Heart left ventricle (tissue), 16 donors: ENCODE measurements around the gene YPEL5. TPM values are rescaled to one million over a fixed set of nuclear protein-coding genes. Genes with fewer than 3 reads are reported as not detected.
"Not testable (repeated sequence)": the region's sequence is repeated elsewhere in the genome, so short reads cannot be mapped to it uniquely, and the experiment has no call there.

ENCODE experiments used
- ATAC-seq, 4 donors: fragments of 200-7000 bp; cut with Tn5 transposase; one replicate each; pipeline ENCODE4 v1.9.1; 2020 to 2022; ENCODE audit warnings: moderate library complexity in 4 of 4, mild to moderate bottlenecking in 3 of 4, moderate number of reproducible peaks in 1 of 4
- DNase-seq, 5 donors: peaks; one replicate each; pipeline ENCODE4 v3.0.0-alpha.2; 2020
- H3K27ac ChIP-seq, 12 donors: fragments of 200-600 bp; sonication (generic) in 4 of 12; one replicate each; pipeline versions ENCODE4 v1.5.0 to v1.8.0; 2016 to 2022; ENCODE audit warnings: mild to moderate bottlenecking in 2 of 12
- H3K27me3 ChIP-seq, 9 donors: fragments of 200-600 bp; sonication (generic) in 2 of 9; one replicate each; pipeline versions ENCODE4 v1.5.1 to v1.8.0; 2016 to 2022; ENCODE audit warnings: mild to moderate bottlenecking in 3 of 9
- H3K36me3 ChIP-seq, 9 donors: fragments of 200-600 bp; sonication (generic) in 2 of 9; one replicate each; pipeline versions ENCODE4 v1.5.0 to v1.8.0; 2018 to 2022; ENCODE audit warnings: mild to moderate bottlenecking in 2 of 9
- H3K4me1 ChIP-seq, 12 donors: fragments of 200-600 bp; sonication (generic) in 4 of 12; one replicate each; pipeline versions ENCODE4 v1.5.0 to v1.8.0; 2016 to 2022; ENCODE audit warnings: mild to moderate bottlenecking in 3 of 12
- H3K4me3 ChIP-seq, 12 donors: fragments of 200-600 bp; sonication (generic) in 4 of 12; one replicate each; pipeline versions ENCODE4 v1.5.0 to v1.8.0; 2017 to 2022; ENCODE audit warnings: mild to moderate bottlenecking in 9 of 12, moderate library complexity in 4 of 12
- H3K9me3 ChIP-seq, 12 donors: fragments of 200-600 bp; sonication (generic) in 4 of 12; one replicate each; pipeline versions ENCODE4 v1.5.0 to v1.8.0; 2016 to 2022; ENCODE audit warnings: mild to moderate bottlenecking in 1 of 12
- CTCF ChIP-seq, 12 donors: fragments of 200-600 bp; sonication (generic) in 4 of 12; IDR thresholded peaks; one replicate each; pipeline versions ENCODE4 v1.5.0 to v1.8.0; 2018 to 2022; ENCODE audit warnings: antibody characterized with exemption in 12 of 12, mild to moderate bottlenecking in 5 of 12
- POLR2A ChIP-seq, 2 donors: fragments of 450-650 bp; IDR thresholded peaks; one replicate each; pipeline ENCODE4 v1.6.1; 2017; ENCODE audit warnings: antibody characterized with exemption in 2 of 2, mild to moderate bottlenecking in 2 of 2, moderate library complexity in 2 of 2
- WGBS, 4 donors: extraction: QIAGEN DNeasy Blood & Tissue Kit in 2 of 4; methylation state at CpG; one replicate each; pipeline versions ENCODE4 v1.1.5 to v1.1.7; 2013 to 2018; 5-methylcytosine and 5-hydroxymethylcytosine counted together
- intact Hi-C, 10 donors: fragments of 100-400 bp; cut with DNase I; formaldehyde crosslinking; loops; one replicate each; pipeline versions ENCODE4 v1.11.1 to v1.14.2; 2022
- polyA plus RNA-seq, 2 donors: library from polyadenylated mRNA; stranded (reverse); fragments of 200-250 nt; gene quantifications; one replicate each; pipeline ENCODE4 v1.2.3, GENCODE V29; 2013
- total RNA-seq, 9 donors: library from RNA; depleted of rRNA in 2 of 9; stranded (reverse); fragments of >200 nt in 2 of 9; fragmentation: NEBNext Ultra II Directional in 3 of 9; extraction: Animal tissue kit (Norgen Biotek cat#: 25700) in 3 of 9; gene quantifications; one replicate each; pipeline versions ENCODE4 v1.1.0 to v1.2.4, GENCODE V29; 2016 to 2023
- donor health status: ischemic (EF 13 %, LVEDD 7.1; RV severe dilation, severe dysfunction).
- donor health status: healthy with polysubstance abuse.
- donor health status: DM: no; HTN: yes; CAD: no.
- donor health status: DM: no; HTN: no; CAD: no.
- donor health status: ischemic (EF 25% LVEDD 6.9; RV normal size, moderate dysfunction).
- donor health status: ischemic (EF 25% LVEDD 5.7; RV mildly dilated, moderate dysfunction).
- donor health status: healthy.
- donor health status: DM: yes; HTN: yes; CAD: no.
- donor health status: ischemic (EF 35%, LVEDD 5.7; RV mildly dilated, moderate dysfunction).
- donor health status: nonischemic (EF 11% LVEDD 7.7; RV severe dilation, severe dysfunction).
- donor health status: DM: yes; HTN: yes; CAD: no.
- donor health status: PGD.
- donor health status: ischemic (EF 29% LVEDD 5.4; RV normal size, mild dysfunction).
- donor health status: nonischemic (EF 23%, LVEDD 6.1; RV moderate dilation, normal function).

Gene YPEL5
- total and polyA plus RNA-seq, 11 donors, result 36.4 to 90.6 (median 57.7) TPM

- Histone ChIP-seq H3K4me1 (peaks cover 0 to 4% (median 0%) of the 10 kb centered on the region in 12 donors), H3K27ac (no peak overlapping the region), H3K36me3 (no peaks in the 10 kb centered on the region), H3K9me3 (no peaks in the 10 kb centered on the region), H3K4me3 (no peak overlapping the region), H3K27me3 (peaks cover 0 to 8% (median 0%) of the 10 kb centered on the region in 9 donors)
- intact Hi-C loops, result no loop called here
- DNase-seq (no peak), ATAC-seq (no peak)
- TF ChIP-seq CTCF (IDR thresholded peaks at IDR 0.05), result no peak
- no peak for TF ChIP-seq POLR2A (IDR thresholded peaks at IDR 0.05)
- WGBS, 4 donors, result 73 to 80% (median 75%) methylated on average over 6 of the region's 6 CpGs
Measured at GRCh38 chr2:30139131-30139870, 7.5 kb upstream of the YPEL5 start.

- no peak for DNase-seq
- no peak for ATAC-seq
- peaks cover 0 to 8% (median 0%) of the 10 kb centered on the region in 9 donors for H3K27me3 ChIP-seq
- intact Hi-C loops, result no loop called here
- TF ChIP-seq POLR2A (IDR thresholded peaks at IDR 0.05) (no peak), CTCF (IDR thresholded peaks at IDR 0.05) (no peak)
- no peaks in the 10 kb centered on the region for H3K9me3 ChIP-seq
- peaks cover 0 to 10% (median 5%) of the 10 kb centered on the region in 12 donors for H3K4me1 ChIP-seq
- H3K27ac ChIP-seq, result no peak overlapping the region
- H3K4me3 ChIP-seq, result no peak overlapping the region
- H3K36me3 ChIP-seq, result no peaks in the 10 kb centered on the region
Measured at GRCh38 chr2:30141136-30141535, 5.7 kb upstream of the YPEL5 start.

- 76 to 88% (median 85%) methylated on average over 1 of the region's 1 CpG for WGBS, 4 donors
Measured at GRCh38 chr2:30144260-30144659, 2.5 kb upstream of the YPEL5 start.

GRCh38 chr2:30144951-30145350, 1.9 kb upstream of the YPEL5 start:
- H3K9me3 ChIP-seq, DNase-seq, ATAC-seq, intact Hi-C loops, H3K27ac ChIP-seq, H3K27me3 ChIP-seq, H3K4me3 ChIP-seq: not testable (repeated sequence)
- H3K4me1 ChIP-seq, result peaks cover 5 to 30% (median 26%) of the 10 kb centered on the region in 12 donors
- 86 to 96% (median 90%) methylated on average over 3 of the region's 3 CpGs for WGBS, 4 donors
- peaks cover 0 to 17% (median 5%) of the 10 kb centered on the region in 9 donors for H3K36me3 ChIP-seq

More at GRCh38 chr2:30144260-30144659, 2.5 kb upstream of the YPEL5 start:
- TF ChIP-seq CTCF (IDR thresholded peaks at IDR 0.05) (no peak), POLR2A (IDR thresholded peaks at IDR 0.05) (no peak)
- H3K4me1 ChIP-seq, result peaks cover 5 to 23% (median 19%) of the 10 kb centered on the region in 12 donors
- H3K4me3 ChIP-seq, result no peak overlapping the region
- H3K36me3 ChIP-seq, result peaks cover 0 to 10% (median 0%) of the 10 kb centered on the region in 9 donors
- ATAC-seq, result no peak
- H3K27me3 ChIP-seq, result no peaks in the 10 kb centered on the region
- H3K27ac ChIP-seq, result no peak overlapping the region
- H3K9me3 ChIP-seq, result no peaks in the 10 kb centered on the region
- intact Hi-C loops, result no loop called here
- DNase-seq, result no peak
